ENCODE measurements around the gene LCN6. TPM values are rescaled to one million over a fixed set of nuclear protein-coding genes. Genes with fewer than 3 reads are reported as not detected.

The LCN6 gene
- total RNA-seq, 1 donor from 2014 or later, result not detected

- intact Hi-C loops (cut with micrococcal nuclease), result no loop called here
Observed at GRCh38 chr9:136745389-136746154, 2.8 kb downstream of the LCN6 start.

GRCh38 chr9:136744773-136745172 lies 3.6 kb downstream of the LCN6 start:
- intact Hi-C loops (cut with micrococcal nuclease), result no loop called here

- intact Hi-C loops (cut with micrococcal nuclease), result no loop called here
Observed at GRCh38 chr9:136743639-136744211, 4.6 kb downstream of the LCN6 start.

- intact Hi-C loops (cut with micrococcal nuclease), result no loop called here
Observed at GRCh38 chr9:136742591-136743391, 5.5 kb downstream of the LCN6 start, which contains the start of gene LCN10. TSS of gene LCN10 (minus strand) at chr9:136742940. CDS start at chr9:136742903, 37 bp downstream.

- intact Hi-C loops (cut with micrococcal nuclease), result no loop called here
Observed at GRCh38 chr9:136741883-136742571, 6.3 kb downstream of the LCN6 start.

- intact Hi-C loops (cut with micrococcal nuclease), result no loop called here
Observed at GRCh38 chr9:136740971-136741882, 7.1 kb downstream of the LCN6 start.

GRCh38 chr9:136740491-136740890 lies 7.8 kb downstream of the LCN6 start:
- intact Hi-C loops (cut with micrococcal nuclease), result no loop called here

GRCh38 chr9:136740069-136740468 lies 8.3 kb downstream of the LCN6 start:
- intact Hi-C loops (cut with micrococcal nuclease), result no loop called here

GRCh38 chr9:136739509-136739908 lies 8.8 kb downstream of the LCN6 start:
- intact Hi-C loops (cut with micrococcal nuclease), result no loop called here

- intact Hi-C loops (cut with micrococcal nuclease), result no loop called here
Observed at GRCh38 chr9:136738960-136739359, 9.4 kb downstream of the LCN6 start.

- intact Hi-C loops (cut with micrococcal nuclease), result no loop called here
Observed at GRCh38 chr9:136735812-136736480, 12.4 kb downstream of the LCN6 start.

GRCh38 chr9:136734837-136735496 lies 13.4 kb downstream of the LCN6 start:
- intact Hi-C loops (cut with micrococcal nuclease), result no loop called here

GRCh38 chr9:136733611-136734010 lies 14.7 kb downstream of the LCN6 start:
- intact Hi-C loops (cut with micrococcal nuclease), result no loop called here

GRCh38 chr9:136732444-136733178 lies 15.7 kb downstream of the LCN6 start:
- intact Hi-C loops (cut with micrococcal nuclease), result no loop called here

GRCh38 chr9:136729926-136730325 lies 18.4 kb downstream of the LCN6 start:
- intact Hi-C loops (cut with micrococcal nuclease), result no loop called here

- intact Hi-C loops (cut with micrococcal nuclease), result no loop called here
Observed at GRCh38 chr9:136729144-136729543, 19.2 kb downstream of the LCN6 start.

GRCh38 chr9:136728548-136729123 lies 19.7 kb downstream of the LCN6 start:
- intact Hi-C loops (cut with micrococcal nuclease), result loop anchor here (1.0 kb wide), 1 partner anchor 41 kb away; the partner anchor contains the start of gene AGPAT2

- intact Hi-C loops (cut with micrococcal nuclease), result loop anchor here (1.0 kb wide), 1 partner anchor 41 kb away; the partner anchor contains the start of gene AGPAT2
Observed at GRCh38 chr9:136728080-136728547, 20.2 kb downstream of the LCN6 start.
